ENCODE data around the gene OPN3.

OPN3 gene

GRCh38 chr1:241646201-241646600, 6.0 kb upstream of the OPN3 start:
- H3K4me1 ChIP-seq (ENCODE audit: control insufficient read depth, insufficient read depth, low read length) = no peaks in the 10 kb centered on the region
- H3K9ac ChIP-seq (ENCODE audit: low read length in 2 of 2) = no peak overlapping the region
- H3K9me3 ChIP-seq (ENCODE audit: control insufficient read depth in 2 of 2, low read length in 2 of 2) = no peaks in the 10 kb centered on the region
- H3K27ac ChIP-seq (ENCODE audit: low read length) = no peak overlapping the region
- H3K4me3 ChIP-seq (ENCODE audit: low read length in 2 of 2) = no peak overlapping the region
- H3K36me3 ChIP-seq (ENCODE audit: control insufficient read depth in 2 of 2, insufficient read depth in 2 of 2, low read length in 2 of 2) = no peaks in the 10 kb centered on the region
- H3K27me3 ChIP-seq (ENCODE audit: control insufficient read depth in 1 of 2, insufficient read depth in 2 of 2, low read length in 2 of 2) = peaks cover 0 to 3% of the 10 kb centered on the region in 2 donors

DNA sequence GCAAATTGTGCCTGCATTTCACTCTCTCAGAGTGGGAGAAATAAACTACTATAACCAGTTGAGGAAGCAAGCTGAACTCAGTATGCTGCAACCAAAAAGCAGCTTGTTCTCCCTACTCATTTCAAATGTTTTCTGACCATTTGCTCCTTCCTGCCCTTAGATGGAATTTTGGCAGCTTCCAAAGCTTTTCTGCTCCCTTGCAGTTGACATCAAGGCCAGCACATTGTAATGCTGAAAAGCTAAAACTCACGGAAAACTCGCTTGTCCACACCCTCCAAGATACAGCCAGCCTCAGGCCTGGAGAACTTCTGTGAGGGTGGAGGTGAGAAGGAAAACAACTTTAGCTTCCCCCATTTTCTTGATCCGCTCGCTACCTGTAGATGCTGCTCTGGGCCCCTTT, 5.0 kb upstream of the OPN3 start:
- H3K27ac ChIP-seq (ENCODE audit: low read length) = no peak overlapping the region
- H3K27me3 ChIP-seq (ENCODE audit: control insufficient read depth in 1 of 2, insufficient read depth in 2 of 2, low read length in 2 of 2) = peaks cover 0 to 3% of the 10 kb centered on the region in 2 donors
- no peak overlapping the region for H3K4me3 ChIP-seq (ENCODE audit: low read length in 2 of 2)
- peaks cover 5% of the 10 kb centered on the region for H3K4me1 ChIP-seq (ENCODE audit: control insufficient read depth, insufficient read depth, low read length)
- H3K36me3 ChIP-seq (ENCODE audit: control insufficient read depth in 2 of 2, insufficient read depth in 2 of 2, low read length in 2 of 2) = no peaks in the 10 kb centered on the region
- H3K9me3 ChIP-seq (ENCODE audit: control insufficient read depth in 2 of 2, low read length in 2 of 2) = no peaks in the 10 kb centered on the region
- no peak overlapping the region for H3K9ac ChIP-seq (ENCODE audit: low read length in 2 of 2)

- Histone ChIP-seq H3K27me3 (ENCODE audit: control insufficient read depth in 1 of 2, insufficient read depth in 2 of 2, low read length in 2 of 2) (peaks cover 0 to 2% of the 10 kb centered on the region in 2 donors), H3K4me1 (ENCODE audit: control insufficient read depth, insufficient read depth, low read length) (peaks cover 5% of the 10 kb centered on the region), H3K4me3 (ENCODE audit: low read length in 2 of 2) (no peak overlapping the region), H3K27ac (ENCODE audit: low read length) (no peak overlapping the region), H3K9me3 (ENCODE audit: control insufficient read depth in 2 of 2, low read length in 2 of 2) (no peaks in the 10 kb centered on the region), H3K9ac (ENCODE audit: low read length in 2 of 2) (no peak overlapping the region), H3K36me3 (ENCODE audit: control insufficient read depth in 2 of 2, insufficient read depth in 2 of 2, low read length in 2 of 2) (no peaks in the 10 kb centered on the region)
Observed at GRCh38 chr1:241644259-241644658, 4.1 kb upstream of the OPN3 start.

GRCh38 chr1:241642593-241642944, 2.4 kb upstream of the OPN3 start:
- Histone ChIP-seq H3K4me1 (ENCODE audit: control insufficient read depth, insufficient read depth, low read length) (peaks cover 5% of the 10 kb centered on the region), H3K4me3 (ENCODE audit: low read length in 2 of 2) (no peak overlapping the region), H3K9ac (ENCODE audit: low read length in 2 of 2) (no peak overlapping the region), H3K36me3 (ENCODE audit: control insufficient read depth in 2 of 2, insufficient read depth in 2 of 2, low read length in 2 of 2) (no peaks in the 10 kb centered on the region), H3K9me3 (ENCODE audit: control insufficient read depth in 2 of 2, low read length in 2 of 2) (no peaks in the 10 kb centered on the region), H3K27me3 (ENCODE audit: control insufficient read depth in 1 of 2, insufficient read depth in 2 of 2, low read length in 2 of 2) (peaks cover 0 to 2% of the 10 kb centered on the region in 2 donors), H3K27ac (ENCODE audit: low read length) (no peak overlapping the region)

GRCh38 chr1:241641773-241642592, 1.8 kb upstream of the OPN3 start:
- H3K4me3 ChIP-seq (ENCODE audit: low read length in 2 of 2) = no peak overlapping the region
- peaks cover 5% of the 10 kb centered on the region for H3K4me1 ChIP-seq (ENCODE audit: control insufficient read depth, insufficient read depth, low read length)
- H3K27me3 ChIP-seq (ENCODE audit: control insufficient read depth in 1 of 2, insufficient read depth in 2 of 2, low read length in 2 of 2) = peaks cover 0 to 2% of the 10 kb centered on the region in 2 donors
- H3K36me3 ChIP-seq (ENCODE audit: control insufficient read depth in 2 of 2, insufficient read depth in 2 of 2, low read length in 2 of 2) = no peaks in the 10 kb centered on the region
- no peak overlapping the region for H3K9ac ChIP-seq (ENCODE audit: low read length in 2 of 2)
- H3K9me3 ChIP-seq (ENCODE audit: control insufficient read depth in 2 of 2, low read length in 2 of 2) = no peaks in the 10 kb centered on the region
- no peak overlapping the region for H3K27ac ChIP-seq (ENCODE audit: low read length)

DNA sequence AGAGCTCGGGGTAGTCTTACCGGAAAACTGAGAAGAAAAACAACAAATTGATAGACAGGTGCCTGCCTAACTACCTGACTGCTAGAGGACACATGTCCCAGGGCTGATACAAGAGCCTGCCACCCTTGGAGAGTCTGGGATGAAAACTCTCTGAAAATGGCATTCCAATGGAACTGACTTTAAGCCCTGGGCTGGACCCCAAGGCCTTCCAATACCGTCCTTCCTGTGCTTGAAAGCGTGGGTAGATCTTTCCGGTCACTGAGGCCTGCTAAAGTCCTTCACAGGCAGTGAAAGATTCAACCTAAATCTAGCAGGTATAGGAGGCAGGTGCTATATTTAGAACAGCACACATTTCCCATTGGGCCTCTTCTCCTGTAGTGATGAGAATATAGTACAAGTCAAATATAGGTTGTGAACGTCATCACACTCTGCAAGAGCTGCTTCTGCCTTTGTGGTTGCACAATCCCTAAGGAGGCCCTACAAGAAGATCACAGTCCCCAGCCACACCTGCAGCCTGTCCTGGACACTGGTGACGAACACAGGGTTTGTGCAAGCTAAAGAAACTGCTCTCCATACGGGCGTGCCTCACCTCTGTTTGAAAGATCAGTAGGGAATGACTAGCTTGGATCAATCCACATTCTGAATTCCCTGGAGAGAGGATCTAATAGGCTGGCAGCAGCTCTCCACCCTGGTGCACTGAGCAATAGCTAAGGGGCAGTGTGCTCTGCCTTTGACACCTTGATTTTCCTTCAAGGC, 876 bp upstream of the OPN3 start:
- Histone ChIP-seq H3K9ac (ENCODE audit: low read length in 2 of 2) (peak overlapping the region; percentile 48 to 51), H3K4me1 (ENCODE audit: control insufficient read depth, insufficient read depth, low read length) (peaks cover 5% of the 10 kb centered on the region), H3K36me3 (ENCODE audit: control insufficient read depth in 2 of 2, insufficient read depth in 2 of 2, low read length in 2 of 2) (no peaks in the 10 kb centered on the region), H3K9me3 (ENCODE audit: control insufficient read depth in 2 of 2, low read length in 2 of 2) (no peaks in the 10 kb centered on the region), H3K4me3 (ENCODE audit: low read length in 2 of 2) (peak overlapping the region; percentile 69 to 74), H3K27me3 (ENCODE audit: control insufficient read depth in 1 of 2, insufficient read depth in 2 of 2, low read length in 2 of 2) (no peaks in the 10 kb centered on the region), H3K27ac (ENCODE audit: low read length) (no peak overlapping the region)

DNA sequence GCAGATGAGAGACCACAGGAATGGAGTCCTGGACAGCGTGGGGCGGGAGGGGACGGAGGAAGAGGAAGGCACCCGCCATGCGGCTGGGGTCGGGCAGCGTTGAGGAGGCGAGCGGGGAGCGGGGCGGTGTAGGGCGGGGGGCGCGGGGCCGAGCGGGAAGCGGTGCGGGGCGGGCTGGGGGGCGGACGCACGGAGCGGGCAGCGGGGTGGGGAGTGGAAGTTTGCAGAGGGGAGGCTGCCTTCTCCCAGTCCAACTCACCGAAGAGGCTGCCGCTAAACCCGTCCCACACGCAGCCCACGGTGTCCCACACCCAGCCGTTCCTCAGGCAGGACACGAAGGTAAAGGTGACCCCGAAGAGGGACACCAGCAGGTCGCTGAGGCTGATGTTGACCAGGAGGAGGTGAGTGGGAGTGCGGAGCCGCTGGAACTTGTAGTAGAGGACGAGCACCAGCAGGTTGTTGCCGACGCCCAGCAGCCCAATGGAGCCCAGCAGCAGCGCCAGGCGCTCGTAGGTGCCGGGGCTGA, 483 bp downstream of the OPN3 start:
- Histone ChIP-seq H3K9me3 (ENCODE audit: control insufficient read depth in 2 of 2, low read length in 2 of 2) (no peaks in the 10 kb centered on the region), H3K27ac (ENCODE audit: low read length) (no peak overlapping the region), H3K4me1 (ENCODE audit: control insufficient read depth, insufficient read depth, low read length) (peaks cover 5% of the 10 kb centered on the region), H3K4me3 (ENCODE audit: low read length in 2 of 2) (peak overlapping the region; percentile 88 to 98), H3K9ac (ENCODE audit: low read length in 2 of 2) (peak overlapping the region; percentile 84 to 85), H3K27me3 (ENCODE audit: control insufficient read depth in 1 of 2, insufficient read depth in 2 of 2, low read length in 2 of 2) (no peaks in the 10 kb centered on the region), H3K36me3 (ENCODE audit: control insufficient read depth in 2 of 2, insufficient read depth in 2 of 2, low read length in 2 of 2) (no peaks in the 10 kb centered on the region)

GRCh38 chr1:241638909-241639622, 1.1 kb downstream of the OPN3 start:
- no peaks in the 10 kb centered on the region for H3K36me3 ChIP-seq (ENCODE audit: control insufficient read depth in 2 of 2, insufficient read depth in 2 of 2, low read length in 2 of 2)
- H3K9ac ChIP-seq (ENCODE audit: low read length in 2 of 2) = peak overlapping the region in 1 of 2 donors; percentile 42
- H3K4me1 ChIP-seq (ENCODE audit: control insufficient read depth, insufficient read depth, low read length) = peaks cover 5% of the 10 kb centered on the region
- H3K9me3 ChIP-seq (ENCODE audit: control insufficient read depth in 2 of 2, low read length in 2 of 2) = no peaks in the 10 kb centered on the region
- H3K4me3 ChIP-seq (ENCODE audit: low read length in 2 of 2) = peak overlapping the region; percentile 33 to 98
- H3K27ac ChIP-seq (ENCODE audit: low read length) = no peak overlapping the region
- H3K27me3 ChIP-seq (ENCODE audit: control insufficient read depth in 1 of 2, insufficient read depth in 2 of 2, low read length in 2 of 2) = no peaks in the 10 kb centered on the region

DNA sequence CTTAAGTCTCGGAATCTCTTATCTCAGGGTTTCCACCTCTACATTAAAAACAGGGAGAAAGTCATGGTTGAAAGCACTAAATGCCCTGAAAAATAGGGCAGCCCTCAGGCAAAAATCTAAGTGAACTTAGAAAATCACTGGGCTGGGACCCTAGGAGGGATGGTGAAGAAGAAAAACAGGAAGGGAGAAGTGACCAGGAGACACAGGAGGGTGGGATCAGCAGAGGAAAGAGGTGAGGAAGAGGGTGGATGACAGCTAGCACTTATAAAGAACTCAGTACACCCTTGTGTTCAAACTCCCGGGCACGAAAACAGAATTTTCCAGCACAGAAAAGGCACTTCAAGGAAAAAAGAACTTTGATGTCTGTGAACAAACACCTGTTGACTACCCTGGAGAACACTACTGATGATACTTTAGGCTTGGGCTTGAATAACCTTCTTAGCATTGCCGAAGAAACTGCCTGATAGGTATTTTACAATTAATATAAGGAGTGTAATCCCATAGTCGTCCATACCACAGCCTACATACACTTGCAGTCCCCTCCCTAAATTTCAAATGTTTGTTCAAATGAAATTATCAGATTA, 2.0 kb downstream of the OPN3 start:
- Histone ChIP-seq H3K36me3 (ENCODE audit: control insufficient read depth in 2 of 2, insufficient read depth in 2 of 2, low read length in 2 of 2) (no peaks in the 10 kb centered on the region), H3K9me3 (ENCODE audit: control insufficient read depth in 2 of 2, low read length in 2 of 2) (no peaks in the 10 kb centered on the region), H3K4me3 (ENCODE audit: low read length in 2 of 2) (no peak overlapping the region), H3K27ac (ENCODE audit: low read length) (no peak overlapping the region), H3K4me1 (ENCODE audit: control insufficient read depth, insufficient read depth, low read length) (peaks cover 5% of the 10 kb centered on the region), H3K27me3 (ENCODE audit: control insufficient read depth in 1 of 2, insufficient read depth in 2 of 2, low read length in 2 of 2) (no peaks in the 10 kb centered on the region), H3K9ac (ENCODE audit: low read length in 2 of 2) (no peak overlapping the region)

- Histone ChIP-seq H3K4me3 (ENCODE audit: low read length in 2 of 2) (no peak overlapping the region), H3K4me1 (ENCODE audit: control insufficient read depth, insufficient read depth, low read length) (peaks cover 5% of the 10 kb centered on the region), H3K27me3 (ENCODE audit: control insufficient read depth in 1 of 2, insufficient read depth in 2 of 2, low read length in 2 of 2) (no peaks in the 10 kb centered on the region), H3K36me3 (ENCODE audit: control insufficient read depth in 2 of 2, insufficient read depth in 2 of 2, low read length in 2 of 2) (no peaks in the 10 kb centered on the region), H3K9ac (ENCODE audit: low read length in 2 of 2) (no peak overlapping the region), H3K9me3 (ENCODE audit: control insufficient read depth in 2 of 2, low read length in 2 of 2) (no peaks in the 10 kb centered on the region), H3K27ac (ENCODE audit: low read length) (no peak overlapping the region)
Observed at GRCh38 chr1:241637604-241638003, 2.6 kb downstream of the OPN3 start.

All from stomach smooth muscle (tissue), 2 donors.